ENCODE results near the gene BCAS3. TPM values are rescaled to one million over a fixed set of nuclear protein-coding genes. Genes with fewer than 3 reads are reported as not detected.
A peak's percentile ranks its signal among the peaks of the same experiment; 100 is the strongest.

BCAS3 gene
- total RNA-seq, 2 experiments from 2014 or later, result 13.4 to 14.5 TPM

DNA sequence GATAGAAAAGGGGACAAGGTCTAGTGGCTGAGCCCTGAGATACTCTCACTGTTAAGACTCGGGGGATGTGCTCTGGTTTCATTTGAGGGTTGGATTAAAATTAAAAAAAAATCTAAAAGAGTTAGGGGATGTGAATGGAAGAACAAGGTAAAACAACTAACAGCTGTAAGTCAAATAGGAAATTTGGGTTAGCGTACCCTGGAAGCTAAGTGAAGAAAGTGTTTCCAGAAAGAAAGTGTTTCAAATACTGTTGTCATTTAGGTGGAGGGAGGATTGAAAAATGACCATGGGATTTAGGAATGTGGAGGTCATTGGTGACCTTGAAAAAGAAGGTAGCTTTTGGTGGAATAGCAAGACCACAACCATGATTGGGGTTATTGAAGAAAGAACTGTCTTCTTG is 40.0 kb upstream of the BCAS3 start:
- H4K20me1 ChIP-seq (ENCODE audit: insufficient read depth, low read length), result peaks cover 12% of the 10 kb centered on the region; the same call in 1 of the 2 replicates
- TF ChIP-seq CTCF (conservative IDR thresholded peaks at IDR 0.05; ENCODE audit: low read length) (no peak), EZH2phosphoT487 (IDR thresholded peaks at IDR 0.05; ENCODE audit: borderline replicate concordance, low read depth, low read length) (no peak)
- intact Hi-C loops (cut with micrococcal nuclease; ENCODE audit: unreplicated experiment), result loop anchor here (5.0 to 10.0 kb wide), 3 partner anchors 35 to 215 kb away; partner anchors contain the start of genes CHCT1 and PPM1D
- H3K79me2 ChIP-seq (ENCODE audit: insufficient read depth, low read depth, low read length), result peaks cover 8% of the 10 kb centered on the region; the same call in 1 of the 2 replicates
- no peak overlapping the region for H3K4me2 ChIP-seq (ENCODE audit: low read length)
- ChIA-PET CTCF (ENCODE audit: unreplicated experiment) (no interaction called here), POLR2A (interaction anchor here (0.5 to 0.7 kb wide), 2 partner anchors 42 to 75 kb away, joined by 3 read pairs; no protein-coding TSS in a partner anchor)
- H3K4me1 ChIP-seq (ENCODE audit: insufficient read depth, low read length, poor library complexity, severe bottlenecking), result no peaks in the 10 kb centered on the region
- H3K9me3 ChIP-seq (ENCODE audit: low read length), result no peaks in the 10 kb centered on the region
- no peak overlapping the region for H3K27ac ChIP-seq (ENCODE audit: low read depth, low read length, poor library complexity, severe bottlenecking)
- peaks cover 53% of the 10 kb centered on the region for H3K36me3 ChIP-seq (ENCODE audit: insufficient read depth, low read length)
- no peaks in the 10 kb centered on the region for H3K9me2 ChIP-seq (ENCODE audit: insufficient read depth, low read length)
- BruUV-seq (replicated peaks), result no TSS peak
- H3K4me3 ChIP-seq (ENCODE audit: low read depth, low read length, poor library complexity, severe bottlenecking), result no peak overlapping the region
- no peak for DNase-seq (ENCODE audit: low spot score)
- no peak overlapping the region for H2AFZ ChIP-seq (ENCODE audit: low read length)

DNA sequence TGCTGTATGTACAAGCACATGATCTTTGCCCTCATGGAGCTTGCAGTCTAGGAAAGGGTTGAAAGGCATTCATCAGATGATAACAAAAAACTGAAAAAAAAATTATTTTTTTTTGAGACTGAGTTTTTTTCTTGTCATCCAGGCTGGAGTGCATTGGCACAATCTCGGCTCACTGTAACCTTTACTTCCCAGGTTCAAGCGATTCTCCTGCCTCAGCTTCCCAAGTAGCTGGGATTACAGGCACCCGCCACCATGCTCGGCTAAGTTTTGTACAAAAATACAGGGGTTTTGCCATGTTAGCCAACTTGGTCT is 38.7 kb upstream of the BCAS3 start:
- POLR2A ChIA-PET, result no interaction called here
- no peak overlapping the region for H3K27ac ChIP-seq (ENCODE audit: low read depth, low read length, poor library complexity, severe bottlenecking)
- H3K9me2 ChIP-seq (ENCODE audit: insufficient read depth, low read length), result no peaks in the 10 kb centered on the region
- CTCF ChIA-PET (ENCODE audit: unreplicated experiment), result no interaction called here
- no peak overlapping the region for H2AFZ ChIP-seq (ENCODE audit: low read length)
- no peak for DNase-seq (ENCODE audit: low spot score)
- peaks cover 52% of the 10 kb centered on the region for H3K36me3 ChIP-seq (ENCODE audit: insufficient read depth, low read length)
- H3K4me1 ChIP-seq (ENCODE audit: insufficient read depth, low read length, poor library complexity, severe bottlenecking), result no peaks in the 10 kb centered on the region
- intact Hi-C loops (cut with micrococcal nuclease; ENCODE audit: unreplicated experiment), result loop anchor here (5.0 to 10.0 kb wide), 3 partner anchors 37 to 217 kb away; partner anchors contain the start of genes CHCT1 and PPM1D
- H4K20me1 ChIP-seq (ENCODE audit: insufficient read depth, low read length), result peaks cover 12% of the 10 kb centered on the region; the same call in 1 of the 2 replicates
- H3K4me3 ChIP-seq (ENCODE audit: low read depth, low read length, poor library complexity, severe bottlenecking), result no peak overlapping the region
- H3K79me2 ChIP-seq (ENCODE audit: insufficient read depth, low read depth, low read length), result peaks cover 8% of the 10 kb centered on the region; the same call in 1 of the 2 replicates
- no peaks in the 10 kb centered on the region for H3K9me3 ChIP-seq (ENCODE audit: low read length)
- no TSS peak for BruUV-seq (replicated peaks)
- H3K4me2 ChIP-seq (ENCODE audit: low read length), result no peak overlapping the region
- peak; percentile 12; the same call in 1 of the 2 replicates for TF ChIP-seq CTCF (conservative IDR thresholded peaks at IDR 0.05; ENCODE audit: low read length)
- no peak for TF ChIP-seq EZH2phosphoT487 (IDR thresholded peaks at IDR 0.05; ENCODE audit: borderline replicate concordance, low read depth, low read length)

DNA sequence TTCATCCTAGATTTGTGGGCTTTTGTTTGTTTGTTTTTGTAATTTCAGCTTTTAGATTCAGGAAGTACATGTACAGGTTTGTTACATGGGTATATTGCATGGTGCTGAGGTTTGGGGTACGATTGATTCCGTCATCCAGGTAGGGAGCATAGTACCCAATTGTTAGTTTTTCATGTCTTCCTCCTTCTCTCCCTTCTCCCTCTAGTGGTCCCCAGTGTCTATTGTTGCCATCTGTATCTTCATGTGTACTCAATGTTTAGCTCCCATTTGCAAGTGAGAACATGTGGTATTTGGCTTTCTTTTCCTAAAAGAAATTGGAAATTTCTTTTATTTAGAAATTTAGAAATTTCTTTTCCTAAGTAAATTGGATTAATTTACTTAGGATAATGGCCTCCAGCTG is 37.1 kb upstream of the BCAS3 start:
- Histone ChIP-seq H3K9me2 (ENCODE audit: insufficient read depth, low read length) (no peaks in the 10 kb centered on the region), H3K79me2 (ENCODE audit: insufficient read depth, low read depth, low read length) (peaks cover 13% of the 10 kb centered on the region; the same call in 1 of the 2 replicates), H4K20me1 (ENCODE audit: insufficient read depth, low read length) (peaks cover 12% of the 10 kb centered on the region; the same call in 1 of the 2 replicates), H3K9me3 (ENCODE audit: low read length) (no peaks in the 10 kb centered on the region), H3K4me3 (ENCODE audit: low read depth, low read length, poor library complexity, severe bottlenecking) (no peak overlapping the region), H3K4me1 (ENCODE audit: insufficient read depth, low read length, poor library complexity, severe bottlenecking) (no peaks in the 10 kb centered on the region), H2AFZ (ENCODE audit: low read length) (no peak overlapping the region), H3K27ac (ENCODE audit: low read depth, low read length, poor library complexity, severe bottlenecking) (no peak overlapping the region), H3K4me2 (ENCODE audit: low read length) (no peak overlapping the region), H3K36me3 (ENCODE audit: insufficient read depth, low read length) (peaks cover 38% of the 10 kb centered on the region; the same call in 1 of the 2 replicates)
- ChIA-PET POLR2A (interaction anchor here (0.6 kb wide), 2 partner anchors 11 to 1070 kb away, joined by 3 to 4 read pairs; no protein-coding TSS in a partner anchor), CTCF (ENCODE audit: unreplicated experiment) (no interaction called here)
- BruUV-seq (replicated peaks), result no TSS peak
- TF ChIP-seq CTCF (conservative IDR thresholded peaks at IDR 0.05; ENCODE audit: low read length), result peak; percentile 65
- TF ChIP-seq EZH2phosphoT487 (IDR thresholded peaks at IDR 0.05; ENCODE audit: borderline replicate concordance, low read depth, low read length), result no peak
- intact Hi-C loops (cut with micrococcal nuclease; ENCODE audit: unreplicated experiment), result no loop called here
- DNase-seq (ENCODE audit: low spot score), result no peak
